GM19099 (cell line): ENCODE data around the gene SNRK.

Source experiments
- POLR2A ChIP-seq: IDR thresholded peaks from 3 replicates; pipeline ENCODE4 v1.6.1; 2011; ENCODE audit warnings: low read depth; ENCODE audit not compliant: insufficient read length; ENCODE audit errors: extremely low read depth

The SNRK gene

DNA sequence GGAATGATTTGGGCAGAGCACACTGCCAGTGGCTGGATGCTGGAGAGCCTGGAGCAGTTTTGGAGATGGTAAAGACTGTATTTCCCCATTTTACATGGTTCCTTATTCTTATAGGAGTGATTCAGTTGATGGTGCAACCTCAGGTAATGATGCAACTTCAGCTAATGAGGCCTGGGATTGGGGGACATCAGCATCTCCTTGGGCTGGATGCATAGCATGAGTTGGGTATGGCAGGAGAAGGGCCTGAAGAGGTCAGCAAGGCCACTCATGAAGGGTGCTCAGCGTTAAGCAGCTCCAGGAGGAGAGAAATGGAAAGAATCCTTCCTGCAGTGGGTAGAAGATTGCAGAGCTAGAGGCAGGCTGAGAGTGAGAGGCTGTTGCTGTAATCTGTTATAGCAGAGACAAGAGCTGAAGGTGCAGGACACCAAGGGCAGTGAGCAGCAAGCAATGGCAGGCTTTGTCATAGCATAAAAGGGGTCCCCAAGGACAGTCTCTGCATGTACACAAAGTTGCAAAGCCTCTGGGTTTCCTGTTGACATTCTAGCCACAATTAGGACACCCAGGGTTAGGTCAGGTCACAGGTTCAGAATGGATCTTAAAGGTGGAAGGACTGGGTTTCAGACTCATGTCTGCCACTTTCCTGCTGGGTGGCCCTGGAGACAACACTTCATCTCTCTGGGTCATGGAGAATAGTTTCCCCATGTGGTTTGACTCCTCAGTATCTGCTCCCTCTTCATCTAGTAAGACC is 29.5 kb upstream of the SNRK start:
- TF ChIP-seq POLR2A, result no peak

DNA sequence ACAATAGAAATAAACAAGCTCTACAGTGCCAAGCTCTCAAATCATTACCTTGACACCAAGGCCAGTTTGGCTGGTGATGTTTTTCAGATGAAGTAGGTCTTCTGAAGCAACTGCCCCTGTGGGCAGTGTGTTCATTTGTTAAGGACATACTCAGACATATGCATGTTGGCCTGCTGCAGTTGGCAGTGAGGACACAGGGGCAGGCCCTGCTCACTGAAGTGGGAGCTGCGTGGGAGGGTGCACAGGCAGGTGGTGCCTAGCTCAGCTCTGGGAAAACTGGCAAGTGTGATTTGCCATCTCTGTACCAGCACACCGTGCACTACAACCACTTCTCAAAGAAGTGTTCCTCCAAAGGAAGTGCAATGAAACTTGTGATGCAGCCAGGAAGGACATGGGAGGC is 28.5 kb upstream of the SNRK start:
- TF ChIP-seq POLR2A, result no peak

DNA sequence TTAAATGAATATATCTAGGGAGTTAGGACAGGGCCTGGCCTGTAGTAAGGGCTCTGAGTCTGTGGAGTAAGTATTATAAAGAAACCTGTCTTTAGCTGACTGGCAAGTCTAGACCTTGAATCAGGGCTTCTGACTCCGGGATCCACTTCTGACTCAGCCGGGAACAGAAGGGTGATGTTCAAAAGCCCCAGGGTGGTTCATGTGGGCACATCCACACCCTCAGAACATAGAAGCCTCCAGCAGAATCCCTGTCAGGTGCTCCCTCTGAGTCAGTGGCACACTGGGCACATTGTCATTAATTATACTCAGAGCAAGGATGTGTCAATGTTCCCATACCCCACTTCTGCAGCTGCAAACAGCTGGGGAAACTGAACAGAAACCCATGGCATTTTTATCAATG is 26.7 kb upstream of the SNRK start:
- no peak for TF ChIP-seq POLR2A

DNA sequence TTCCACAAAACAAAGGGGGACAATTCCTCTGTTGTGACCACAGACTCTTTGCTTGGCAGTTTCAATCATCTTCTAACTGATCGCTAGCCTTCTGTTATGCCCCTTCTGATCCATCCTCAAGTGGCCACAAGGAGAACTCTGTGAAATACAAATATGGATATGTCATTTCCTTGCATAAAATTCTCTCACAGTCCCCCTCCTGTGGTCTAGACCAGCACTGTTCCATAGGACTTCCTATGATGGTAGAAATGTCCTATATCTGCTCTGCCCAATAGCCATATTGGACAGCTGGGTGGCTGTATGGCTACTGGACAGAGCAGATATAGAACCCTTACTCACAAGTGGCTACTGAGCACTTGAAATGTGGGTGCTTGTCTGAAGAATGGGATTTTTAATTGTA is 25.9 kb upstream of the SNRK start:
- TF ChIP-seq POLR2A, result no peak

DNA sequence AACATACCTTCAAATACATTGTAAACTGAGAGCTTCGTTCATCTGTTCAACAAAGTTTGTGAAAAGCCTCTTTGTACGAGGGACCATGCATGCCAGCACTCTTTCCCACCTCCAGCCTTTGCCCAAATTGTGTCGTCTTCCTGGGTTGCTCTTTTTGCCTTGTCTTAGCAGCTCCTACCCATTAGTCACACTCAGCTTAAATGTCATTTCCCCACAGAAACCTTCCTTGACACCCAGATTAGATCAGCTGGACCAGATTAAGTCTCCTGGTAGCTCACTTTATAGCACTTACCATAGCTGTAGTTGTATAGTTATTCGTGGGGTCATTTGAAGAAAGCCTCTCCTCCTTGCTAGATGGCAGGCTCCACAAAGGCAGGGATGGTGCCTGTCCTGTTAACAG is 24.1 kb upstream of the SNRK start:
- TF ChIP-seq POLR2A, result no peak

DNA sequence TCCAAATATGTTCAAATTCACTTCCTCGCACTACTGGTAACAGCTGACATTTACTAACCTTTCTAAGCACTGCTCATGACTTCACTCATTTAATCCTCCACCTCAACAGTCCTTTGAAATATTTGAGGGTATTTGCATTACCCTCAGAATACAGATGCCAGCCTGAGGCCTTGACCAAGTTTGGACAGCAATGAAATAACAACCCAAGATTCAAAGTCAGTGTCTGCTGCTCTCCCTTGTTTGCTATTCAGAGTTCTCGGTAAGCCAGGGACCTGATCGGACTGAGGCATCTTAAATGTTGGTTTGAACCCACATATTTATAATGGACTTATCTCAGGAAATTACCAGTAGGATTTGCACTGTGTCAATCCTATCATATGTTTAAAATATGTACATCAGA is 19.9 kb upstream of the SNRK start:
- no peak for TF ChIP-seq POLR2A

DNA sequence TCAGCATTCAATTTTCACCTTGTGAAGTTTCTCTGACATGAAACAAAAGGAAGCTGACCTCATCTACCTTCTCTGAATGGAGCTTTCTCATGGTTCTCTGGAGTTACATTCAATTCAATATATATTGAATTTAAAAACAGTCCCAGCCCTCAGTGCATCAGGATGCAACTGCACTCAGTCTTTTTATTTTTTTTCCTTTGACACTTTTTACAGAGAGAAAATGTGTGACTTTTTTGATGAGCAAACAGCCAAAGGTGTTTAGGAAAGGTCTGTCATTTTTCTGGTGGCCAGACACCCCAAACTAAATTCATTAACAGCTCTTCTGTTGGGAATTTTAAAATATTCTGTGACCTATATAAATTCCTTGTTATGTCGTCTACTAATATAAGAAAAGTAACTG is 19.3 kb upstream of the SNRK start:
- no peak for TF ChIP-seq POLR2A

DNA sequence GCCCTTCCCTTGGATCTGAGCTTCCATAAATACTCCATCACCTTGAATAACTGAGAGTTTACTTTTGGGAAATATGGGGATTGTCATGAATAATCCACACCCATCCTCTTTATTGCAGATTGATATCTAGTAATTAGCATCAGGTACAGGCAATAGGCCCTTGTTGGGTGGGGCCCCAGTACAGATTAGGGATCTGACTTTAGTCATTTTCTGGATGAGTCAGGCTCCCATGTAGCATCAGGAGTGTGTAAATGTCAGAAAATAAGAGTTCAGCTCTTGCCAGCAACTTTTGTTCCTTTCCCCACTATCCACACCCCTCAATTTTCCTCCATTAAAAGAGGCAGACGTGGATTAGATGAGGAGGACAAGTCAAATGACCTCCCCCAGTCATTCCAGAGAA is 17.7 kb upstream of the SNRK start:
- no peak for TF ChIP-seq POLR2A

DNA sequence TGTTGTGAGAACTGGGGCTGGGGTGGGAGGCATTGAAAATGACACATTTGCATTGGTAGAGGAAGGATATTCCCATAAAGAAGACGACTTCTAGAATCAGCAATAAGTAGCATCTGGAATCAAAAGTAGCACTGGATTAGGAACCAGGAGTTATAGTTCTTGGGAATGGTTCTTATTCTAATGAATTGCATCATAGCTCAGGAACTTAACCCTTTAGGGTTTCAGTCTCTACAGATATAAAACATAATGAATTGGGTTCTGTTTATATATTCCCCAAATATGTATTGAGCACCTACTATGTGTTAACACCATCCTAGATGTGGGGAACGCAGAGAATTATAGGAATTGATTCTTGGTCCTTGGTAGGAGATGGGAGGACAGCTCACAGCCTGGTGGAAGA is 16.3 kb upstream of the SNRK start:
- no peak for TF ChIP-seq POLR2A

DNA sequence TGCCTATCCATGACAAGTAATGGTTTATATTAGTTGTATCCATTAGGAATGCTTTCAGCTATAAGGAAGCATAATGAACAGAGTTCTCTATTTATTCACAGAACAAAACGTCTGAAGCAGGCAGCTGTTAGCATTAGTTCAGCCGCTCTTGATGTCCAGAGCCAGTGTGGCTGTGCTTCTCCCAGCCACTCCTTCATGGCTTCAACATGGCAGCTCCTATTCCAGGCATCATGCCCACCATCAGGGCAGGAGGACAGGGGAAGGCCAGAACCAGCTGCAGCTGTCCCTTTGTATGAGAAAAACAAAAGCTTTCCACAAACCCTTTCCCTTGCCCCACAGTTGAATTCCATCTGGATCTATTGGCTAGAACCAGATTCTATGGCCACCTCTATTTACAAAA is 12.9 kb upstream of the SNRK start:
- no peak for TF ChIP-seq POLR2A

DNA sequence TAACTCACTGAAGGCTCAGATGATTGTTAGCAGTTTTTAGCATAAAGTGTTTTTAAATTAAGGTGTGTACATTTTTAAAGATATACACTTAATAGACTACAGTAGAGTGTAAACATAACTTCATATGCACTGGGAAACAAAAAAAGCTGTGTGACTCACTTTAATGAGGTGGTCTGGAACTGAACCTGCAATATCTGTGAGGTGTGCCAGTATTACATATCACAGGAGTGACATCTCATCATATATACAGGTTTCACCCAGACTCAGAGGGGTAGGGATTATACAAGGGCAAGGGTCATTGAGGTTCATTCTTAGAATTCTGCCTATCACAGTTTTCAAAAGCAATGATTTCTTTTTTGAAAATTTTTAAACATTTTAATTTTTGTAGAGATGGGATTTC is 7.3 kb upstream of the SNRK start:
- TF ChIP-seq POLR2A, result no peak

DNA sequence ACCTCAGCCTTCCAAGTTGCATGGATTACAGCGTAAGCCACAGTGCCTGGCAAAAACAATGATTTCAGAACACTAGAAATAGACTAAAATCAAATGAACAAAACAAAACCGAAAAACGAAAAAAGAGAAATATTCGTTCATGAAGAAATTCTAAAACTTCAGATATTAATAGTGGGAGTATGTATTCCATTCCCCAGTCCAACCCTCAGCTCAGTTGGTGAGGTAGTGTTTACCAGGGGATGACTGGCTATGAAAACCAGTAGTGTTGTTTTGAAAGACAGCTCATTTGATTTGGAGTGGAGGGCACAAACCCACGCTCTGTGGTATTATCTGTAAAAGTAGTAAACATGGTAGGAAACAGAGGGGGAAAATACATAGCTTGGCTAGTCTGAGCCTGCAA is 6.8 kb upstream of the SNRK start:
- no peak for TF ChIP-seq POLR2A

DNA sequence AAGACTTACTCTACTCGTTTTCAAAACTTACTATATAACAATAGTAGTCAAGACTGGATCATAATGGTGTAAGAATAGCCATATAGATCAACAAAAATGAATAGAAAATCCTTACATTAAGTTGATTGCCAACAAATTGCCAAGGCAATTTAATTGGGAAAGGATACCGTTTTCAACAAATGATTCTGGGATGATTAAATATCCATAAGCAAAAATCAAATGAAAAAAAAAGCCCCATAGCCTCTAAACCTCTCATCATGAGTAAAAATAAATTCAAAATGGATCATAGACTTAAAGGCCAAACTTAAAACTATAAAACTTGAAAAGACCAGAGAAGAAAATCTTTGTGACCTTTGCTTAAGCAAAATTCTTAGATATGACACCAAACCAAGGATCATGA is 5.3 kb upstream of the SNRK start:
- TF ChIP-seq POLR2A, result no peak

DNA sequence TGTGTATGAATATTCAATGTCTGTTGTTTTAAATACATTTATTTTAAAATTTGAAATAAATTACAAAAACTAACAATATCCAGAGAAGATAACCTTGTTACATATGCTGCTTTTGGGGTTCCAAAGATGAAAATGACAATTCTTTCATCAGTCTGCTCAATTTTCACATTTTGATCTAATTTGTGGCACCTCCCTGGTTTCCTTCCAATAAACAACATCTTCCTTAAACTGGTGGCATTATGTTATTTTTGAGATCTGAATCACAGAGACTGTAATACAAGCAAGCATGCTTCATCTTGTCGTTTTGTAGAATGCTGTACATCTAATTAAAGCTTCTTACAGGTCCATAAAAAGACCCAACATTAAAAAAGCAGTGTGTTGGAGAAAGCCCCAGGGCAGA is 2.2 kb upstream of the SNRK start:
- no peak for TF ChIP-seq POLR2A

DNA sequence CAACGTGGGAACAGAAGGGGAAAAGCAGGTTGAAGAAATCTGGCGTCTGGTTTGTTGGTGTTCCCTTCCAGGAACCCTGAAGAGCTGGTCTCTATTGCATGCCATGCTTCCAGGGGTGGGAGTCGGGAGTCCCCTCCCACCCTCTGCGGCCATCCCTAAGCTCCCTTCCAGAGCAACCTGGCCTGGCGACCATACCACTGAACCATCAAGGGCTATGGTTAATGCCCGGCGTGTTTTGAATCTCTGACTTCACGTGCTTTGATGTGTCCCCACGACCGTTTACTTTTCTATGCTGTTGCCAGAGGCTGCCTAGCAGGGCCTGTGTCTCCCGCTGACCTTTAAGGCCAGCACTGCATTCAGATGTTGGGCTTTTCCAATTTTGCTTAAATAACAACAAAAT is 696 bp upstream of the SNRK start:
- TF ChIP-seq POLR2A, result no peak

DNA sequence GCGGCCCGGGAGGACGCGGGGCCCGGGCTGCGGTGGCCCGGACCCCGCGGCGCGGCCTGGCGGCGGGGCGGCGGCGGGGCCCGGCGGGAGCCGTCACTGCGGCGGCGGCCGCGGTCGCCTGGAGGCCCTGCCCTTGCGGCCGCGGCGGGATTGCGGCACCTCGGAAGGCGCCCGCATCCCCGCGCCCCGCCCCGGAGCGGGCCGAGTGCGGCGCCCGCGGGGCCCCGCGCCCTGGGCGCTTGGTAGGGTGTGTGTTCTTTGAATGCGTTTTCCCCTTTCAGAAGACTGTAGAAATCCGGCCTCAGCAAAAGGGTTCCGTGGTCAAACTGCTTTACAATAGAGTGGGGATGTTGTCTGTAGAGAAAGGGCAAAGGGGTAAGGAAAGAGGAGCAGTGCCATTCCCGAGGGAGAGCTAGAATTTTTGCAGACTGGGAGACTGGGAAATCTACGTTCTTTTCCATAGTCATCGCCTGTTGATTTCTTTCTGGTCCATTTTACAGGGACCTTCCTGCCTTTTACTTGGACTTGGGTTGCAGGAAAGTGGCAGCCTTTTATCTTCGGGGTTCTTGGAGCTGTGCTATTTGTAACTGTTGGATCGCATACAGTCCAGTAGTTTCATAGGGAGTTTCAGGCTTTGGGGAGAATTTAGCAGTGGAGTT is 630 bp downstream of the SNRK start:
- no peak for TF ChIP-seq POLR2A

DNA sequence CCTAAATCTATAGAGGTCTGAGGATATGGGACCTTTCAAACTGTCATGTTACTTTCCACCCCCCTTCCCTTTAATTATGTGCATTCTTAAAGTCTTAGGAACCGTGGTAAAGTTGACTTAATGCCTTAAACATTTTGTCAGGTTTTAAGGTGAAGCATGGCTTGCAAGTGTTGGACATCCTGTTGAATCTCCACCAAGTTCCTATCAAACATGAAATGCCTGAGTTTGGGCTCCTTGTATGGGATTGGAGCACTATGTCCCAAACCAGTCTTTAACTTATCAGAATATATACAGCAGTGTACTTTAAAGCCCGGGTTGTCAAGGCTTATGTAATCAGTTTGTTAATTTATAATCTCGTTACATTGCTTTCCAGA is 1.1 kb downstream of the SNRK start:
- no peak for TF ChIP-seq POLR2A

DNA sequence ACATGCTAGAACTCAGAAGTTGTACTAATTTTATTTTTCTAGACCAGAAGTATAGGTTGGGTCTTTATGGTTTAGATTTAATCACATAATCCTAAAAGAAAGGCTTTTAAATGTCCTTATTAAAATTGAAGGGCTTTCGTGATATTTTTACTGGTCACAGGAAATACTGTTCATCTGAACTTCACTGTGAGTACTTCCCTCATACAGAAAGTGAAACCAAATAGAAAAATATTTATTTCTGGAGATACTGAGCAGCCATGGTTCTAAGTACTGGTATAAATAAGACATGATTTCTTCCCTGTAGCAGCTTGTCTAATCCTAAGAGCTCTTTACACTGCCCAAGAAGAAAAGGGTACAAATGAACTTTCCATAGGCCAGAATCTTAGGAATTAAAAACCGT is 2.0 kb downstream of the SNRK start:
- TF ChIP-seq POLR2A, result no peak

DNA sequence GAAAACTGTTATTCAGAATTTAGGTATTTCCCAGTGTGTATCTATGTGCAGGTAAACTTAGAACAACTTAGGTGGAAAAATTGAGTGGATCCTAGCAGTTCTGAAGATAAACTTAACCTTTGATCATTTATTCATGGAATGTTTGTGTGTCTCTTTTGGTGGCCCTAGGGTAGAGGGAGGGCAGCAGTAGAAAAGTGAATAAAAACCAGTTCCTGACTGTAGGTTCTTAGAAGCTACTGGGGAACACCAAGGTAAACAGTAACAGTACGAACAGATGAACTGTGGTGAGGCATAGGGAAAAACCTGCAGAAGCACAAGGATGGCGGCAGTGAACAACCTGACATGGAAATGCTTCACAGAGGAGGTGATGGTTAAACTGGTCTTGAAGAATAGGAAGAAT is 2.5 kb downstream of the SNRK start:
- no peak for TF ChIP-seq POLR2A
